ENCODE measurements around the gene EFNA2. TPM values are rescaled to one million over a fixed set of nuclear protein-coding genes. Genes with fewer than 3 reads are reported as not detected.
"Not testable (repeated sequence)": the region's sequence is repeated elsewhere in the genome, so short reads cannot be mapped to it uniquely, and the experiment has no call there.

EFNA2 gene
- total and polyA plus RNA-seq, 2 experiments from 2014 or later: 2.7 to 10.3 TPM

DNA sequence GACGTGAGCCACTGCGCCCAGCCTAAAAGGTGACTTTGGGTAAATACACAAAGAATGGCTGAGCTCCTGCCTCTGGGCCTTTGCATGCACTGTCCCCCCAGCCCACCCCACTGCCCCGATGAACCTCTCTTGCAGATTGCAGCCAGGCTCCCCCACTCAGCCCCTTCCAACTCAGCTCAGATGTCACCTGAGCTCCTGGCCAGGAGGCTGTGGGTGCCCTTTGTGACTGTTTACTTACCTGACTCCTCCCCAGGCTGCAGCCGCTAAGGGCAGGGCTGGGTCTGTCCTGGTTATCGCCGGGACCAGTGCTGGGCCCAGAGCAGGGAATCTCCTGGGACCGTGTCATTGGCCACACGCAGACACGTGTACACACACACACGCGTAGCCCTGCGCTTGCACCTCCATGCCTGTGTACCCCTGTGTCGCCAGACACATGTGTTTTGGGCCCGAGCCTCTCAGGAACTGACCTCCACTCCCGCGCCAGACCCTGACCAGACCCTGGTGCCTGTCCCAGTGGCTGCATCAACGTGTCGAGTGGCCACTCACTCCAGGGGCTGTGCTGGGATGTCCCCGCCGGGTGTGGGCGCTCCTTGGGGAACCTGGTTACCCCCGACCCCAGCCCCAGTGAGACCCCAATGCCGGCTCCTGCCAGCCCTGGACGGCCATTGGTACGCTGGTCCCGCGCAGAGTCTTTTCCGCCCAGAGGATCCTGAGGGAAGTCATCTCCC lies 18.7 kb downstream of the EFNA2 start (continued):
- TF ChIP-seq, protein P1, sequence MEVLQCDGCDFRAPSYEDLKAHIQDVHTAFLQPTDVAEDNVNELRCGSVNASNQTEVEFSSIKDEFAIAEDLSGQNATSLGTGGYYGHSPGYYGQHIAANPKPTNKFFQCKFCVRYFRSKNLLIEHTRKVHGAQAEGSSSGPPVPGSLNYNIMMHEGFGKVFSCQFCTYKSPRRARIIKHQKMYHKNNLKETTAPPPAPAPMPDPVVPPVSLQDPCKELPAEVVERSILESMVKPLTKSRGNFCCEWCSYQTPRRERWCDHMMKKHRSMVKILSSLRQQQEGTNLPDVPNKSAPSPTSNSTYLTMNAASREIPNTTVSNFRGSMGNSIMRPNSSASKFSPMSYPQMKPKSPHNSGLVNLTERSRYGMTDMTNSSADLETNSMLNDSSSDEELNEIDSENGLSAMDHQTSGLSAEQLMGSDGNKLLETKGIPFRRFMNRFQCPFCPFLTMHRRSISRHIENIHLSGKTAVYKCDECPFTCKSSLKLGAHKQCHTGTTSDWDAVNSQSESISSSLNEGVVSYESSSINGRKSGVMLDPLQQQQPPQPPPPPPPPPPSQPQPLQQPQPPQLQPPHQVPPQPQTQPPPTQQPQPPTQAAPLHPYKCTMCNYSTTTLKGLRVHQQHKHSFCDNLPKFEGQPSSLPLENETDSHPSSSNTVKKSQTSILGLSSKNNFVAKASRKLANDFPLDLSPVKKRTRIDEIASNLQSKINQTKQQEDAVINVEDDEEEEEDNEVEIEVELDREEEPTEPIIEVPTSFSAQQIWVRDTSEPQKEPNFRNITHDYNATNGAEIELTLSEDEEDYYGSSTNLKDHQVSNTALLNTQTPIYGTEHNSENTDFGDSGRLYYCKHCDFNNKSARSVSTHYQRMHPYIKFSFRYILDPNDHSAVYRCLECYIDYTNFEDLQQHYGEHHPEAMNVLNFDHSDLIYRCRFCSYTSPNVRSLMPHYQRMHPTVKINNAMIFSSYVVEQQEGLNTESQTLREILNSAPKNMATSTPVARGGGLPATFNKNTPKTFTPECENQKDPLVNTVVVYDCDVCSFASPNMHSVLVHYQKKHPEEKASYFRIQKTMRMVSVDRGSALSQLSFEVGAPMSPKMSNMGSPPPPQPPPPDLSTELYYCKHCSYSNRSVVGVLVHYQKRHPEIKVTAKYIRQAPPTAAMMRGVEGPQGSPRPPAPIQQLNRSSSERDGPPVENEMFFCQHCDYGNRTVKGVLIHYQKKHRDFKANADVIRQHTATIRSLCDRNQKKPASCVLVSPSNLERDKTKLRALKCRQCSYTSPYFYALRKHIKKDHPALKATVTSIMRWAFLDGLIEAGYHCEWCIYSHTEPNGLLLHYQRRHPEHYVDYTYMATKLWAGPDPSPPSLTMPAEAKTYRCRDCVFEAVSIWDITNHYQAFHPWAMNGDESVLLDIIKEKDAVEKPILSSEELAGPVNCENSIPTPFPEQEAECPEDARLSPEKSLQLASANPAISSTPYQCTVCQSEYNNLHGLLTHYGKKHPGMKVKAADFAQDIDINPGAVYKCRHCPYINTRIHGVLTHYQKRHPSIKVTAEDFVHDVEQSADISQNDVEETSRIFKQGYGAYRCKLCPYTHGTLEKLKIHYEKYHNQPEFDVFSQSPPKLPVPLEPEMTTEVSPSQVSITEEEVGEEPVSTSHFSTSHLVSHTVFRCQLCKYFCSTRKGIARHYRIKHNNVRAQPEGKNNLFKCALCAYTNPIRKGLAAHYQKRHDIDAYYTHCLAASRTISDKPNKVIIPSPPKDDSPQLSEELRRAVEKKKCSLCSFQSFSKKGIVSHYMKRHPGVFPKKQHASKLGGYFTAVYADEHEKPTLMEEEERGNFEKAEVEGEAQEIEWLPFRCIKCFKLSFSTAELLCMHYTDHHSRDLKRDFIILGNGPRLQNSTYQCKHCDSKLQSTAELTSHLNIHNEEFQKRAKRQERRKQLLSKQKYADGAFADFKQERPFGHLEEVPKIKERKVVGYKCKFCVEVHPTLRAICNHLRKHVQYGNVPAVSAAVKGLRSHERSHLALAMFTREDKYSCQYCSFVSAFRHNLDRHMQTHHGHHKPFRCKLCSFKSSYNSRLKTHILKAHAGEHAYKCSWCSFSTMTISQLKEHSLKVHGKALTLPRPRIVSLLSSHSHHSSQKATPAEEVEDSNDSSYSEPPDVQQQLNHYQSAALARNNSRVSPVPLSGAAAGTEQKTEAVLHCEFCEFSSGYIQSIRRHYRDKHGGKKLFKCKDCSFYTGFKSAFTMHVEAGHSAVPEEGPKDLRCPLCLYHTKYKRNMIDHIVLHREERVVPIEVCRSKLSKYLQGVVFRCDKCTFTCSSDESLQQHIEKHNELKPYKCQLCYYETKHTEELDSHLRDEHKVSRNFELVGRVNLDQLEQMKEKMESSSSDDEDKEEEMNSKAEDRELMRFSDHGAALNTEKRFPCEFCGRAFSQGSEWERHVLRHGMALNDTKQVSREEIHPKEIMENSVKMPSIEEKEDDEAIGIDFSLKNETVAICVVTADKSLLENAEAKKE (CRISPR knock-in tag; IDR thresholded peaks at IDR 0.05): no peak
- TF ChIP-seq, protein P2, sequence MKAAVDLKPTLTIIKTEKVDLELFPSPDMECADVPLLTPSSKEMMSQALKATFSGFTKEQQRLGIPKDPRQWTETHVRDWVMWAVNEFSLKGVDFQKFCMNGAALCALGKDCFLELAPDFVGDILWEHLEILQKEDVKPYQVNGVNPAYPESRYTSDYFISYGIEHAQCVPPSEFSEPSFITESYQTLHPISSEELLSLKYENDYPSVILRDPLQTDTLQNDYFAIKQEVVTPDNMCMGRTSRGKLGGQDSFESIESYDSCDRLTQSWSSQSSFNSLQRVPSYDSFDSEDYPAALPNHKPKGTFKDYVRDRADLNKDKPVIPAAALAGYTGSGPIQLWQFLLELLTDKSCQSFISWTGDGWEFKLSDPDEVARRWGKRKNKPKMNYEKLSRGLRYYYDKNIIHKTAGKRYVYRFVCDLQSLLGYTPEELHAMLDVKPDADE (IDR thresholded peaks at IDR 0.05): no peak
- no peak for TF ChIP-seq NANOG (IDR thresholded peaks at IDR 0.05; ENCODE audit: borderline replicate concordance)
- no peak for TF ChIP-seq STAT1 (IDR thresholded peaks at IDR 0.05; ENCODE audit: unreplicated experiment)
- TF ChIP-seq EZH2phosphoT487 (IDR thresholded peaks at IDR 0.05; ENCODE audit: unreplicated experiment): no peak
- TF ChIP-seq CREB1 (CRISPR knock-in tag; IDR thresholded peaks at IDR 0.05; ENCODE audit: low read depth): no peak

DNA sequence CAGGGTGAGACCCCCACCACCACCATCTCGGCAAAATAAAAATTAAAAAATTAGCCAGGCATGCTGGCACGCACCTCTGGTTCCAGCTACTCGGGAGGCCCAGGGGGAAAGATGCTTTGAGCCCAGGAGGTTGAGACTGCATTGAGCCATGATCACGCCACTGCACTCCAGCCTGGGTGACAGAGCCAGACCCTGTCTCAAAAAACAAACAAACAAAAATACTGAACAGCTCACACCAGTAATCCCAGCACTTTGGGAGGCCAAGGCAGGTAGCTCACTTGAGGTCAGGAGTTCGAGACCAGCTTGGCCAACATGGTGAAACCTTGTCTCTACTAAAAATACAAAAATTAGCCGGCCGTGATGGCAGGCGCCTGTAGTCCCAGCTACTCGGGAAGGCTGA lies 19.7 kb downstream of the EFNA2 start:
- DNase-seq (ENCODE audit: low spot score); H3K27ac Mint-ChIP-seq; H3K27ac ChIP-seq (ENCODE audit: low read depth); H3K27me3 Mint-ChIP-seq (ENCODE audit: insufficient read depth, low read depth, poor library complexity); H3K4me1 ChIP-seq (ENCODE audit: insufficient read depth); H4K20me1 ChIP-seq (replicated peaks; ENCODE audit: insufficient read depth); H3K79me2 ChIP-seq (replicated peaks; ENCODE audit: insufficient read depth); H3F3A ChIP-seq (replicated peaks; ENCODE audit: low read depth); H3K36me3 ChIP-seq (ENCODE audit: insufficient read depth); H3K9me3 Mint-ChIP-seq; H3K4me2 ChIP-seq; H3K4me3 ChIP-seq; H3K36me3 Mint-ChIP-seq (ENCODE audit: low read depth); ATAC-seq; H3K4me3 Mint-ChIP-seq; H2AFZ ChIP-seq; H3K4me1 Mint-ChIP-seq; H3K27me3 ChIP-seq (ENCODE audit: insufficient read depth); H3K9me2 ChIP-seq (ENCODE audit: insufficient read depth): not testable (repeated sequence)

Measured in GM23338 (cell line).